Peyer's patch (tissue), 4 donors: ENCODE data around the gene MYL6B.

ENCODE experiments used
- CTCF ChIP-seq, 6 experiments: fragments of 450-650 bp in 4 of 6; fragments of 200-600 bp in 2 of 6; sonication (generic) in 1 of 6; IDR thresholded peaks; one replicate each; pipeline ENCODE4 v1.5.1; 2017 to 2019; ENCODE audit warnings: antibody characterized with exemption in 6 of 6, mild to moderate bottlenecking in 3 of 6, moderate library complexity in 1 of 6
- POLR2A ChIP-seq, 2 donors: fragments of 450-650 bp; IDR thresholded peaks; one replicate each; pipeline ENCODE4 v1.5.1; 2017; ENCODE audit warnings: antibody characterized with exemption in 2 of 2, mild to moderate bottlenecking in 2 of 2, moderate library complexity in 2 of 2

- TF ChIP-seq POLR2A (IDR thresholded peaks at IDR 0.05) (no peak), CTCF (IDR thresholded peaks at IDR 0.05) (no peak)
Observed at GRCh38 chr12:56120158-56120846, 32.1 kb upstream of the MYL6B start.
